ENCODE measurements around the gene PELI2.
A peak's percentile ranks its signal among the peaks of the same experiment; 100 is the strongest.

The PELI2 gene

GRCh38 chr14:56318393-56319115 lies 200.3 kb downstream of the PELI2 start:
- FAIRE-seq = no peak

DNA sequence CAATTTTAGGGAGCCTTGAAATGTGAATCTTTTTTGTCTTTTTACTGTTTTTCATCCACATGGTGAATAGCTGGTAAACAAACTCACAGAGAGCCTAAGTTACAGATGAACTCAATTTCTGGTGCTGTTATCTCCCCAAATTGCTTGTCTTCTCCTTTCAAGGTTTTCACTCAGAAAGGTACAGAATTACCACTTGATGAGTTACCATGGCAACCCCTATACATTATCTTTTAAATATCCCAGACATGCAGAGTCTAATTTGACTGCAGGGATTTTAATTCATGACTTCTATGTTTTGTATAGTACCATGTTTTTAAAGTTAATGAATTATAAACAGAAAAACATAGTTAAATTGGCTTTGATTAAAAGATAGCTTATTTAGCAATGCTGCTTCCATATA lies 203.7 kb downstream of the PELI2 start:
- no peak for FAIRE-seq

DNA sequence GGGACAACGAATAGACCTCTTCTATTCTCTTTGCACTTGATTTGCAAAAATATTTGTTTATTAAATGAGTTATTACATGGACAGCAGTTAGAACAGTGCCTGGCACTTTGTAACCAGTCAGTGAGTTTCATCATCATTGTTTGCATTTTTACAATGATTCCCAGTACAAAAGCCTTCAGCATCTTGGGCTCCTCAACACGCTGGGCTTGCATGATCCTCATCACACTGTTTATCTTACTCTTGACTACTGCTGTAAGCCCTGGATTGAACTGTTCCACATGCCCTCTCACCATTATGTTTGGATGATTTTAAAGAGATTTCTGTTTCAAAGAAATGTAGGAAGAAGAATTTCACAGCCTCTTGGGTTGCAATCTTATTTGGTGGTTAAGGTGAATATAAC lies 204.3 kb downstream of the PELI2 start:
- no peak for FAIRE-seq

- FAIRE-seq = no peak
Observed at GRCh38 chr14:56324454-56324853, 206.2 kb downstream of the PELI2 start.

GRCh38 chr14:56324856-56325699 lies 206.9 kb downstream of the PELI2 start:
- peak; percentile 64 for FAIRE-seq

- no peak for FAIRE-seq
Observed at GRCh38 chr14:56328021-56328420, 209.8 kb downstream of the PELI2 start.

DNA sequence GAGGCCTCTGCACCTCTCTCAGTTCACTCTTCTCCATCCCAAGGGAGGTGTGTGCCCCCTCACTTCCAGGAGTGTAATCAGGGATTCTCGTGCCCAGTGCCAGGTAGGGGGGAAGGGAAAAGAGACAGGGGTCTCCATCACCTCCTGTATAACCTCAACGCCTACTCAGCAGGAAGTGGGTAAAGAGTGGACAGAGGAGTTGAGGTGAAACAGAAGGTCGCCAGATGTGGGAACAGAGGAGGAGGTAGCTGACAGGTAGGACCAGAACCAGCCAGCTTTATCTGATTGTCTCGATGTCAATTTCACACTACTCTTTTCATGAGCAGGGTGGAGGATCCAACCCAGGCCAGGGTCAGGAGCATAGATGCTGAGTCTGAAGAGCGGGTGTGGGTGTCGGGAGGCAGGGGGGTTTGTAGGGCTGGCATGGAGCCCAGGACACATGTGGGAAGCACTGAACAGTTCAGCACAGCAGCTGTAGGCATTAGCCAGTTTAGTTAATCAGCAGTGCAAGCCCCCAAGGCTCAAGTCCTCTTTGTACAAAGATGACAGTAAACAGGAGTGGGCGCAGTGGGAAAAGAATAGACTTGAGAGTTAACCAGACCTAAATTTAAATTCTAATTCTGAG lies 213.5 kb downstream of the PELI2 start:
- FAIRE-seq = no peak

DNA sequence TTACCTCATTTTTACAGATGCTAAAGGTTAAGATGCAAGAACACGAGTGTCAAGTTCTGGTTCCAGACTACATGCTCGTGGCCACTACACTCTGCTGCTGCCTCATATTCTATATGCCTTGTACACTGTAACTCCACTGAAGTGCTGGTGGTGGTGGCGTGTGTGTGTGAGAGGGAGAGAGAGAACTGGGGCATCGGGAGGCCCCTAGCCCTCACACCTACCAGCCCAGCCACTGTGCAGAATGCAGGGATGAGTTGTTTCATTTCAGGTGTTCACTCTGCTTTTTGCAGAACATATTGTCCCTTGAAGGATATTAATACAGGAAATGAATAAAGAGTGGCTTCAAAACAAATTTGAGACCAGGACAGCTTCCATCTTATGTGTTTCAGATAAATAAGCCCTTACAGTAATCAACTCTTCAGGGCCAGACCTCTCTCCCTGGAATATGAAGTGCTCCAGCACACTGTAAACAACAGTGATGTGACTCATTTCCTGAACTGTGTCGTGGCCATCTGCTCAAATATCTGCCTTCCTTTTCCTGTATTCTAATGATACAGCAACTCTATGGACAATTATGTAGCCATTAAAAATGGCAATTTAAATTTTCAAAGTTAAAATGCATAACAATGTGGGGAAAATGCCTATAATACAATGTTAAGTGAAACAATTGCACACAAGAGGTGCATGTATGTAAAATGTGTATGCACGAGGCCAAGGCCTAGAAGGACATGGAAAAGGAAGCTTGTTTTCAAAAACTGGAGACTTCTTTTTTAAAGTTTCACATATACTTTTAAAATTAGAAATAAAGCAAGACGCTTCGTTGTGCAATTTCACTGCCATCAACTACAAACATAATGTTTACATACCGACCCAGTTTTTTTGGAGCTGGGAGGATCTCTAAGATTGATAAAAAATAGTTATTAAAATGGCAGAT lies 215.4 kb downstream of the PELI2 start:
- no peak for FAIRE-seq

DNA sequence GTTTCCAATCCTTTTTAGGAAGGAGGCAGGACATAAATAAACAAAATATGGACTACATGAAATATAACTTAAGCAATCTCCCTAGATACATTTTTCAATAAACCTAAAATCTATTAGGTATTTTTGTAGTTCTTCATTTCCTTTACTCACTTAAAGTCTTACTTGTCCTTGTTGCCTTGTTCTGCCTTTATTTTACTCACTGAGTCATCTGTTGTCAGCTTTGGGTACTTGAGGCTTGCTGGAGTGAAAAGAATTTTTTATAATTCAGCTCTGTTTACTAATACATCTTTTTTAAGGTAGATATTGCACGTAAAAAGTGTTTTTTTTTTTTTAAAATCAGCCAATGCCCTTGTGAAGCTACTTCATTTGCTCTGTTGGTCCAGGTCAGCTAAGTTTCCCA lies 216.2 kb downstream of the PELI2 start:
- no peak for FAIRE-seq

DNA sequence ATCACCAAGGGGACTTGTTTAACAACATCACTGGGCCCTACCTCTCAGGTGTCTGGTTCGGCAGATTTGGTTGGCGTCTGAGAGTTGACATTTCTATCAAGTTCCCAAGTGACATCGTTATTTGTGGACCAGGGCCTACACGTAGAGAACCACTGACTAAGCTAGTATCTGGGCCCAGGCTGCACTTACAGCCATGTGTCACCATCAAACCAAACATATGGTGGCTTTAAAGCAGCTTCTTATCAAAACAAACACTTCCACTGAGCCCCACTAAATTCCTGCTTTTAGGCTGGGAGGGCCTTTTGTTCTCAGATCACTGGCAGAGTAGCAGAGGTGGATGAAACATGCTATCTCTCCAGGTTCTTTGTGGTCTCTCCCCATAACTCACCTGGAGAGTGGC lies 220.5 kb downstream of the PELI2 start:
- FAIRE-seq = no peak

DNA sequence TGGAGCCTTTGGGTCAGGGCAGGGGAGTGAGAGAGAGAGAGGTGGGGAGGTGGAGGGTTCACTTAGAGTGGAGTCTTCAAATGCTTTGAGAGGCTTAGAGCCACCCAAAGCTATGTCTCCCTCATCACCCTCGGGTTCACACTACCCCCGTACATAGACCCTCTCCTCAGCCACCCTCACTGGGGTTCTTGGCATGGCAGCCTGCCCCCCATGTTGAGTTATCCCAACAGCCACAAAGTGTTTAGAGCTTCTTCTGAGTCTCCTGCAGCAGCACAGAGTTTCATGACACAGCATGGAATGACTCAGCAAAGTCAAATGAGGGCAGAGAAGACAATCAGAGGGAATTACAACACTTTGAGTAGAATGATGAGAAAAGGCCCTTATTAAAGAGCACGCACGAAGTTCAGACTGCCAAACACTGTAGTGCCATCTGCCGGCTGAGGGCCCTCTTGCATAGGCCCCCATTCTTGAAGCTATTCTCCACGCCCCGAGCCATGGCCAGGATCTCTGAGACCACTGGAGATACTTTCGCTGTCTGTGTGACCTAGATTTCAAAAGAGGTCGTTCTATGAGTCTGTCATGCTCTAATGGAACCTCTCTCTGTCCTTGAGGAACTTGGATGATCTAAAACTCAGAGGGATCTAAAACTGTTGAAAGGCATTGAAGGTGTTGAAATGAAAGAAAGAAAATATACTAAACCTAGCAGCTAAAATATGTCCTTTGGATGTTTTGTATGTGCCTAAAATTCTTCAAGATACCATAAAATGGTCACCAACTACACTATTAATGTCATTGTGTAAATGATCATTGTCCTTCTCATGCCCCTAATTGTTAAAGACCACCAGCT lies 221.9 kb downstream of the PELI2 start:
- no peak for FAIRE-seq

DNA sequence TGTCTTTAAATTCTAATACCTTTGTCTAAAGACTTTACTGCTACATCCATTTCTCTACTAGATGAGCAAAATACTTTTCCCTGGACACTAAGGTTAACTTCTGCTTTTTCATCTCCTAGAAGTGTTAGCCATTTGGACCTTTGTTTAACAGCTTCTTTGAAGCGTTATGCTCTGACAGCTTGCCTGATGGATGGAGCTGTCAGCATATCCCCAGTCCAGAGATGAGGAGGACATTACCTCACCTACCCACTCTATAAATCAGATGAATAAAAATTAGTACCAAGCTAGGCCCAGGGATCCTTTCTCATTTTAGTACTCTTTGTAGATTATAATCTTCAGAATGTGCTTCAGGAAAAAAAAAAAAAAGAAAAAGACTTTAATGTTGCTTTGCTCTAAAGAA lies 222.7 kb downstream of the PELI2 start:
- FAIRE-seq = no peak

DNA sequence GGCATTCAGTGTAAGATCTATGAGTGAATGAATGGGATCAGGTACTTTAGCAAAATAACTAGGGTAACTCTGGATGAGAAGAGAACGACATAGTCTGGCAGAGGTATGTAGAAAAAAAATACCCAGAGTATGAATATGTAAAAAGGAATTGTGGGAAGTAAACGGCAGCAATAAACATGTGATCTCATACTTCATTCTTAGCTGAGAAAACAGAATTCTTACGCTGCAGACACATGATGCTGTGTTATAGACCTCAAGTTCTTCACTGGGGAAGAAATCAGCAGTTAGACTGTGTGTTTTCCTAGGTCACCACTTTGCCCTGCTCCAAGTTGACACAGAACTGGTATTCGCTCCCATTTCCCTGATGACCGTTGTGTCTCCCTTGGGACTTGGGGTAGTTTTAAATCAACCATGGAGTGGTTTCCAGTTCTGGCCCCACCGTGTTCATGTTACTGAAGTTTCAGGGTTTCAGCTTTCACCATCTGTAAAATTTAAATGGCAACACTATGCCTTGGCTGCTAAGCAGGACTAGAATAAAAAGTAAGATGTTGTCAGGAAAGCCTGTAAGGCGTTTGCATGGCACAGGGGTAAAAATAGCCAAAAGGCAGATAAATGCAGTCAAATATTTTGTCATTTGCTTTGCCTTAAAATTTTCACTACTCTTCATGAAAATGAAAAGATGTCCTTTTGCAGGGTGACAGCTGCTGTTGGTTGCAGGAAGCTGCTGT lies 223.7 kb downstream of the PELI2 start:
- FAIRE-seq = no peak

- no peak for FAIRE-seq
Observed at GRCh38 chr14:56342494-56342942, 224.3 kb downstream of the PELI2 start.

DNA sequence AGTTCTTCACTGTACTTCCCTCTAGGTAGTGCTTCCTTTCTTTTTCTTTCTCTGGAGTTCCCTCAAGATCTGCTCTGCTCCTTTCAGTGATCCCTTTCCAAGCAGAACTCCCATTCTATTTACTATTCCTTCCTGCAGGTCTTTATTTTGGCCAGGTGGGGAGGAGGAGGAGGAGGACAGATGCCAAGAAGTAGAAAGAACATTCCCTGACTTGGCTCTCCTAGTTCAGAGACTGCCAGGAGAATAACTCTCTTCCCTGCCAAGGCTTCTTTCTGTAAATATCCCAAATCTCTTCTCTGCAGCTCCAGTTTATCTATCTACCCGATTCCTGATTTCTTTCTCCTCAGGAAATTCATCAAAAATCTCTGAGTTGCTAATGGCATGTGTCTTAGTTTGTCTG lies 231.7 kb downstream of the PELI2 start:
- no peak for FAIRE-seq

All from endometrium (tissue), 2 donors.